Inflammatory macrophage (primary cell): ENCODE results near the gene ATM.
A peak's percentile ranks its signal among the peaks of the same experiment; 100 is the strongest.
"Not testable (repeated sequence)": the region's sequence is repeated elsewhere in the genome, so short reads cannot be mapped to it uniquely, and the experiment has no call there.

Experiments
- DNase-seq, 2 donors: peaks; one replicate each; pipeline ENCODE4 v3.0.0-alpha.2; 2020 to 2022

The ATM gene

GRCh38 chr11:108388576-108388975 is 165.7 kb downstream of the ATM start:
- DNase-seq, result no peak

GRCh38 chr11:108392353-108392752 is 169.5 kb downstream of the ATM start:
- DNase-seq, result peak in 1 of 2 donors; percentile 8

GRCh38 chr11:108393046-108393445 is 170.2 kb downstream of the ATM start:
- no peak for DNase-seq

- DNase-seq, result no peak
Observed at GRCh38 chr11:108394744-108395284, 171.9 kb downstream of the ATM start.

- DNase-seq, result not testable (repeated sequence)
Observed at GRCh38 chr11:108396672-108397071, 173.8 kb downstream of the ATM start.

- DNase-seq, result no peak
Observed at GRCh38 chr11:108398439-108398838, 175.6 kb downstream of the ATM start.

- DNase-seq, result no peak
Observed at GRCh38 chr11:108402241-108402640, 179.4 kb downstream of the ATM start.

- DNase-seq, result no peak
Observed at GRCh38 chr11:108403052-108403451, 180.2 kb downstream of the ATM start.

GRCh38 chr11:108405706-108406105 is 182.8 kb downstream of the ATM start:
- DNase-seq, result no peak

- no peak for DNase-seq
Observed at GRCh38 chr11:108414958-108415357, 192.1 kb downstream of the ATM start.

- peak; percentile 4 for DNase-seq
Observed at GRCh38 chr11:108417551-108417950, 194.7 kb downstream of the ATM start.
